Stimulated activated CD4-positive, alpha-beta T cell treated with anti-CD3 and anti-CD28 coated beads, Interleukin-15, amount 100 ng/mL, for 48 hours (primary cell): Measurements from ENCODE around the gene SYNGAP1.
"Not testable (repeated sequence)": the region's sequence is repeated elsewhere in the genome, so short reads cannot be mapped to it uniquely, and the experiment has no call there.

Experiments used
- DNase-seq, 2 donors: peaks; one replicate each; pipeline ENCODE4 v3.0.0-alpha.2; 2020; ENCODE audit warnings: low read depth in 2 of 2

The SYNGAP1 gene

DNA sequence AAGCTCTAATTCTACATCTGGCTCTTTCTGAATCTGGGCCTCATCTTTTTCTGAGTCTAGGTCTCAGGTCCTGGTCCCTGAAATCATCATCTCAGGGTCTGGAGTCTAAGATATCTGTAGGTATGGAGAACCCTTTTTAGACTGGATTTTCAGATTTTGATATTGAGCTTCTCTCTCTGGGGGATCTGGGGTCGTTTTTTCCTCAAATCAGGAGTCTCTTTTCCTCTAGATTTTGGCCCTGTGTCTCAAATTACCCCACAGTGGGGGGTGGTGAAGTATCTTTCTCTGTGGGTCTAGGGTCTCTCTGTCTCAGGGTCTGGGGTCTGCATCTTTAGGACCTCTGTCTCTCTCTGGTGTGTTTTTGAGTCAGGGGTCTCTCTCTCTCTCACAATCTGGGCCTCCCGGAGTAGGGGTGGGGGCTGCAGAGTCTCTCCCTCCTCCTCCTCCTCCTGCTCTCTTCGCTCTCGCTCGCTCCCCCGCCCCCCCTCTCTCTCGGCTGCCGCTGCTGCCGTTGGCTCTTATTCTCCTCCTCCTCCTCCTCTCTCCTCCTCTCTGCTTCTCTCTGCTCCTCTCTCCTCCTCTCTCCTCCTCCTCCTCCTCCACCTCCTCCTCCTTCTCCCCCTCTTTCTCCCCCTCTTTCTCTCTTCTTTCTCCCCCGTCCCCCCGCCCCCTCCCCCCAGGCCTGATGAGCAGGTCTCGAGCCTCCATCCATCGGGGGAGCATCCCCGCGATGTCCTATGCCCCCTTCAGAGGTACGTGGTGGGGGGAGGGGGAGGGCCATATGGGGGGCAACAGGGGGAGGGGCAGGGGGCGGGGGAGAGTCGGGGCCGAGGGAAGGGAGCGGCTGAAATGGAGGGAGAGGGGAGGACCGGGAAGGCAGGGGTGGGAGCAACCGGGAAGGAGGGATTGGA is at the start of gene SYNGAP1:
SYNGAP1 (plus strand) TSS at position 486 of the 911 bp plus-strand sequence; CDS start at position 686, 200 bp downstream.
- no peak for DNase-seq

DNA sequence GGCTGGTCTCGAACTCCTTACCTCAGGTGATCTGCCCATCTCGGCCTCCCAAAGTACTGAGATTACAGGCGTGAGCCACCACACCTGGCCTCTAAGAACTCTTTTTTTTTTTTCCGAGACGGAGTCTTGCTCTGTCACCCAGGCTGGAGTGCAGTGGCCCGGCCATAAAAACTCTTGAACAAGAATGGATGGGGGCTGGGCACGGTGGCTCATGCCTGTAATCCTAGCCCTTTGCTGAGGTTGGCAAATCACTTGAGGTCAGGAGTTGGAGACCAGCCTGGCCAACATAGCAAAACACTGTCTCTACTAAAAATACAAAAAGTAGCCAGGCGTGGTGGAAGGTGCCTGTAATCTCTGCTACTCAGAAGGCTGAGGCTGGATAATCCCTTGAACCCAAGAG is 48.0 kb upstream of the SYNGAP1 start:
- not testable (repeated sequence) for DNase-seq

DNA sequence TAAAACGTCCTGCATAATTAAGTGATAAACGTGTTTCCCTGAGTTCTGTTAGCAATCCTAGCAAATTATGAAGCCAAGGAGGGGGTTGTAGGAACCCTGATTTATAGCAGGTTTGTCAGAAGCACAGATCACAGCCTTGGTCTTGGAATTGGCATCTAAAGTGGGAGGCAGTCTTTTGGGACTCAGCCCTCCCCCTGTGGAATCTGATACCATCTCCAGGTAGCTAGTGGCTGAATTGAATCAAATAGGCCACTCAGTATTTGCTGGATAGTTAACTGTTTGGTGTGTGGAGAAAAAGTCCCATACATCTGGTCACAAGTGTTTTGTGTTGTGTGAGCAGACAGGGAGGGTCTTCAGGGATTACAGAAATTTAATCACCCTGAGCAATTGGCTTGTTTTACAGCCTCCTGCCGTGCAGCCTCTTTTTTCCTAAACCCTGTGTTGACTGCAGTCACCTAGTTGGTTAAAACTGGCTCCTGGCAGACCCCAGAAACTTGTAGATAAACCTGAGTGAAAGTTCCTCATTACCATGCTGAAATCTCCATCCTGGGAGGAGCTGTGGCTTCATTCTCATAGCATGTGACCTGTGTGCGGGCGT is 47.2 kb upstream of the SYNGAP1 start:
- DNase-seq: no peak

DNA sequence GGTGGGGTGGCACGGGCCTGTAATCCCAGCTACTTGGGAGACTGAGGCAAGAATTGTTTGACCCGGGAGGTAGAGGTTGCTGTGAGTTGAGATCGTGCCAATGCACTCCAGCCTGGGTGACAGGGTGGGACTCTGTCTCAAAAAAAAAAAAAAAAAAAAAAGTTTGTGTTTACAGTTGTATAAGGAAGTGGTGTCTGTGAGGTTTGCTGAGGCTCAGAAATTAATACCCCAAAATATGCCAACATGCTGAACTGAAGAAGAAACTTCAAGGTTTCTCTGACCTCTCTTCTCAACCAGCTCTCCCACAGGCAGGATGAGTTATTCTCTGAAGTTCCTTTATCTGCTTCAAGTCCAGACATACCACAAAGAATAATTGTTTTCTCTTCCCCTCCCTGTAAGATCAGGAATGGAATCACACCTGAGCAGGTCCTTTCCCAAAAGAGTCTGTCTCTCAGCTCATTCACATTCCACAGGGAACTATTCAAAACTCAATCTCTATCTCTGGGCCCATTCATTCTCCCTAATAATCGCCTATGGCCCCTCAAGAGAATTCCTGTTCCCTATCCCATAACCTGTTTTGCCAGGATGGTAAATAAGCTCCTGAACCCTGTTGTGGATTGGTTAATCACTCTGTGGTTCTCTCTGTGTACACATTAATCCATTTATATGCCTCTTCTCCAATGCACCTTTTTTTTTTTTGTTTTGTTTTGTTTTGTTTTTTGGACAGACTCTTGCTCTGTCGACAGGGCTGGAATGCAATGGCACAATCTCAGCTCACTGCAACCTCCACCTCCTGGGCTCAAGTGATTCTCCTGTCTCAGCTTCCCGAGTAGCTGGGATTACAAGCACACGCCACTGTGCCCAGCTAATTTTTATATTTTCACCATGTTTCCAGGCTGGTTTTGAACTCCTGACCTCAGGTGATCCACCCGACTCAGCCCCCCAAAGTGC is 45.6 kb upstream of the SYNGAP1 start:
- DNase-seq: no peak

DNA sequence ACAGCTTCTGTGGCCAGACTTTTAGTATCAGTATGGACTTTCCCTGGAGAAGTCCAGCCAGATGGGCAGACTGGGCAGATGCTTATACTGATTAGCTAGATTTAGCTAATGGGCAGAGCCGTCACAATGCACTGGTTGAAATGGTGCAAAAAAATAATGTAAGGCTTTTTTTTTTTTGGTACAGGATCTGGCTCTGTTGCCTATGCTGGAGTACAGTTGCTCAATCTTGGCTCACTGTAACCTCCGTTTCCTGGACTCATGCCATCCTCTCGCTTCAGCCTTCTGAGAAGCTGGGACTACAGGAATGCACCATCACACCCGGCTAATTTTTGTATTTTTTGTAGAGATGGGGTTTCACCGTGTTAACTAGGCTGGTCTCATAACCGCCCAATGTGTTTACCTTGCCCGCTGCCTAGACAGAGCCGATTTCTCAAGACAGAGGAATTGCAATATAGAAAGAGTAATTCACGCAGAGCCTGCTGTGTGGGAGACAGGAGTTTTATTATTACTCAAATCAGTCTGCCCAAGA is 44.7 kb upstream of the SYNGAP1 start:
- DNase-seq: no peak

DNA sequence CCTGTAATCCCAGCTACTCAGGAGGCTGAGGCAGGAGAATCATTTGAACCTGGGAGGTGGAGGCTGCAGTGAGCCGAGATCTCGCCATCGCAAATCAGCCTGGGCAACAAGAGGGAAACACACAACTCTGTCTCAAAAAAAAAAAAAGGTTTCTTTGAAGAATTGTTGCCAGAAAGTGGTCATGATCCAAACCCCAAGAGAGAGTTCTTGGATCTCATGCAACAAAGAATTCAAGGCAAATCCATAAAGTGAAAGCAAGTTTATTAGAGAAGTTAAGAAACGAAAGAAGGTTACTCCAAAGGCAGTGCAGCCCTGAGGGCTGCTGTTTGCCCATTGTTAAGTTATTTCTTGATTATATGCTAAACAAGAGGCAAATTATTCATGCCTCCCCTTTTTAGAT is 42.7 kb upstream of the SYNGAP1 start:
- DNase-seq: no peak

DNA sequence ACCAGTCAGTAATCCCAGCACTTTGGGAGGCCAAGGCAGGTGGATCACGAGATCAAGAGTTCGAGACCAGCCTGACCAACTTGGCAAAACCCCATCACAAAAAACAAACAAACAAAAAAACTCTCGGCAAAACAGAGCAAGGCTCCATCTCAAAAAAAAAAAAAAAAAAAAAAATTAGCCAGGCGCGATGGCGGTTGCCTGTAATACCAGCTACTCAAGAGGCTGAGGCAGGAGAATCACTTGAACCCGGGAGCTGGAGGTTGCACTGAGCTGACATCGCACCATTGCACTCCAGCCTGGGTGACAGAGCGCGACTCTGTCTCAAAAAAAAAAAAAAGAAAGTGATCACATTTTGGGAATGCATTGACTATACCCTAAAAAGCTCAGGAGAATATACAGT is 40.7 kb upstream of the SYNGAP1 start:
- DNase-seq: not testable (repeated sequence)

DNA sequence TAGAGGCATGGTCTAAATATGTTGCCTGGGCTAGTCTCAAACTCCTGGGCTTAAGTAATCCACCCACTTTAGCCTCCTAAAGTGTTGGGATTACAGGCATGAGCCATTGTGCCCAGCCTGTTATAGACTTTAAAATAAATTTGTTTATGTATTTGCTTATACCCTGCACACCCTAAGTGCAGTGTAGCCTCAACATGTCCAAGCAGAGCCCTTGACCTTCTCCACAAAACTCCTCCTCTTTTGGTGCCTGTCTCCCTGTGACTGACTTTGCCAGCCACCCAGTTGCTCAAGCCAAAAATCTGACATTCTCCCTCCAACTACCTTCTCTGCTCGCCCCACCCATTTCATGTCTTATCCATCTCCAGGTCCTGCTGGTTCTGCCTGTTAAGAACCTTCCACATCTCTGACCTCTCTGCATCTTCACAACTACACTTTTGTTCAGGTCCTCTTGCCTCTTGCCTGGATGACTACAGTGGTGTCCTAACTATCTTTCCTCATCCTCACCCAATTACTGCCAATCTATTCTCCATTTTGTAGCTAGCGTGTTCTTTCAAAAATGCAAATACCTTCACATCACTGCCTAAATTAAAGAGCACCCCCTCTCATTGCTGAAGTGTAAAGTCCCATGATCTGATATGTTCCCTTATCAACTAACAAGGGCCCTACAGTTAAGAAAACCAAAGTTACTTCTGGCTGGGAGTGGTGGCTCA is 39.4 kb upstream of the SYNGAP1 start:
- DNase-seq: no peak

DNA sequence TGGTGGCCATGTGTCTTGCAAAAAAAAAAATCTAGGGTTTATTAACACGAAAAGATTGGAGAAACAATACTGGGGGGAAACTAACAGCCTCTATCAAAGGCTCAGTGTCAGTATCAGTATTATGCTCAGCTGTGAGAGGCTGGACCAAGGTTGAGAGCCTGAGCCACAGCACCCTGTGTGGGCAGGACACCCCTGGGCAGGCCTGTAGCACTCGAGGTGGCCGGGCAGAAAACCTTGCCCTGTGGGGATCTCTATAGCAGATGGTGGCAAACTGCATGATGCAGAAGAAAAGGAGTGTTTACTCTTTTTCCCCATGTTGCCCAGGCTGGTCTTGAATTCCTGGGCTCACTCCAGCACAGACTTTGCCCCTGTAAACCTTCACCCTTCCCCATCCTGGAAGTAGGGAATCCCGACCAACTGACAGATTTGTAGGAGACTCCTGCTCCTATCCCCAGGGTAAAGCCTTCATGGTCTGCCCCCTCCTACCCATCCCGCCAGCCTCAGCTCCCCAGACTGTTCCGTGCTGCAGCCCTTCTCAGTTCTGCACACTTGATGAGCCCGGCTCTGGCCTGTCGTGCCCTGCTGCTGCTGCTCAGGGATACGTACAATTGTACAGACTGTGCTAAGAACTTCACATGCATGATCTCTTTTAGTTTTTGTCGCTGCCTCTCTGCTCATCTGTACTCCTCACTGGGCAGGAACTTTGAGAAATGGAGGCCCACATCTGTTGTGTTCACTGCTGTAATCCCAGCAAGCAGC is 36.3 kb upstream of the SYNGAP1 start:
- DNase-seq: no peak

DNA sequence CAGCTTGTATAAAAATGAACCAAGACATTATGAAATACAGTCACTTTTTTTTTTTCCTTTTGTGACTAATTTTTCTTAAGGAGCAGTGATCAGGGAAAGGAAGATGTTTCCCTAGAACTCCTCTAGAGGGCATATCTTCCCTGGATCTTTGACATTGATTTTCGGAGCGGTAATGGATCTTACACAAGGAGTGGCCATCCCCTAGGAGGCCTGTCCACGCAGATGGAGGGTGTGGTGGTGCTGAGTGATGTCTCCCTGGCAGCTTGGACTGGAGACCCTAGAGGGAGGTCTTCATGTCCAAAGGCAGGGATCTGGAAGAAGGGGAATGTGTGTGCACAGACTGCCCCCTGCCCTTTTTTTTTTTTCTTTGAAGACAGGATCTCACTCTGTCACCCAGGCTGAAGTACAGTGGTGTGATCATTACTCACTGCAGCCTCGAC is 35.3 kb upstream of the SYNGAP1 start:
- DNase-seq: no peak

DNA sequence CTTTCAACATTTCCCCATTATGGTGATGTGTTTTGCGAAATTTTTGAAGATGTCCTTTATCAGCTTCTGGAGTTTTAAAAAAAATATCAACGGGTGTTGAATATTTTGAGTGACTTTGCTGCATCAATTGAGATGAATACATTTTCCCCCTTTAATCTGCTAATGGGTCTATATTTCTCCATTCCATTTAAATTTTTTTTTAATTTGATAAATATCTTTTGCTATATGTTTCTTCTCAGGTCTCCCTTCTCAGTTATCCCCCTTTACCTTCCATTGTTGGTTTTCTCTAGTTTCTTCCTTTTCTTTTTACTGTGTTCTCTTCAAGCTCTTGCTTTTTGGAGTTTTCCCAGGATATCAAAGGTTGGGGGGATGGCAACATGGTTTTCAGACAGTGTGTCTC is 29.7 kb upstream of the SYNGAP1 start:
- no peak for DNase-seq

DNA sequence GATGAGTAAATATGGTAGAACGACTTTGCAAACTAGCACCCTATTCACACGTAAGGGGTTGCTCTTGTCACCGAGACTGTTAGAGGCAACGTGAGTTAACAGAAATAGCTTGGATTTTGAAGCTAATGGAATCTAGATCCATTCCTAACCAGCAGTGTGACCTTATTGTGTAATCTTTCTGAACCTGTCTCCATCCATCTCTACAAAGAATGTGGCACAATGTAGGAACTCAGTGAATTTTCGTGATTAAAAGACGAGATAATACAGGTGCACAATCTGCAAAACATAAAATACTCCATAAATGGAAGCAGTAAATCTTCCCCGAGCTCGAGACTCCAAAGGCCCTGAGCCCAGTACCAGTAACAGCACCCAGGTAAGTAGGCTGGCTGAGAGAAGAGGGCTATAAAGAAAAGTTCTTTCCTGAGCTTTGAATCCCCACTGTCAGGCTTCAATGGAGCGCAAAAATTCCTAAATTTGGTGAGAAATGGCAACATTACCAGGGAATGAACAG is 29.0 kb upstream of the SYNGAP1 start:
- DNase-seq: no peak

DNA sequence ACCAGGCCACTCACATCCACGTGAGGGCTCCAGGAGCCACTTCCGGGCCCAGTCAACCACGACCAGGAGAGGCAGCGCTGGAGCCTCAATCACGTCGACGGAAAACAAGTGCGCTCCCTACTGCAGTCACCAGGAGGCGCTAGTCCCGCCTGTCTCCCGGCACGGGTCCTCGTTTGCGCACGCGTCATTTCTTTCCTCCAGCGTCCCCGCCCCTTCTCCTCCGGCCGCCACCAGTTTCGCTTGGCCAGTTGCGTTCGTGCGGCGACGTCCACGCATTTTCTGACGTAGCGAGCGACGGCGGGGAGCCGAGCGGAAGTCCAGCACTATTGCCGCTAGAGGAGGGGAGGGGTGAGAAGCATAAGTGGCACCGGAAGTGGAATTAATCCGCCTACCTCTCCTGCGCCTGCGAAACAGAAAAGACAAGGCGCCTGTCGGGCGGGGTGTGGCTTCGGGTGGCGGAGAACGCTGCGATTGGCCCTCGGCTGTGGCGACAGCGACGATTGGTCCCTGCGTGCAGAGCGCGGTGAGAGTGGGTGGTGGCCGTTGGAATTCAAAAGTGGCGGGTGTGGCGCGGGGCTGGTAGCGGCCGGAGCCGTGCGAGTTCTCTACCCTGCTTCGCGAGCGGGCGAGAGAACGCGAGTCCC is 28.5 kb upstream of the SYNGAP1 start, which contains the start of gene KIFC1:
KIFC1 (plus strand) TSS at position 546 of the 644 bp plus-strand sequence. CDS start 163 bp downstream, outside the sequence.
- peak; percentile 98 to 99 for DNase-seq

DNA sequence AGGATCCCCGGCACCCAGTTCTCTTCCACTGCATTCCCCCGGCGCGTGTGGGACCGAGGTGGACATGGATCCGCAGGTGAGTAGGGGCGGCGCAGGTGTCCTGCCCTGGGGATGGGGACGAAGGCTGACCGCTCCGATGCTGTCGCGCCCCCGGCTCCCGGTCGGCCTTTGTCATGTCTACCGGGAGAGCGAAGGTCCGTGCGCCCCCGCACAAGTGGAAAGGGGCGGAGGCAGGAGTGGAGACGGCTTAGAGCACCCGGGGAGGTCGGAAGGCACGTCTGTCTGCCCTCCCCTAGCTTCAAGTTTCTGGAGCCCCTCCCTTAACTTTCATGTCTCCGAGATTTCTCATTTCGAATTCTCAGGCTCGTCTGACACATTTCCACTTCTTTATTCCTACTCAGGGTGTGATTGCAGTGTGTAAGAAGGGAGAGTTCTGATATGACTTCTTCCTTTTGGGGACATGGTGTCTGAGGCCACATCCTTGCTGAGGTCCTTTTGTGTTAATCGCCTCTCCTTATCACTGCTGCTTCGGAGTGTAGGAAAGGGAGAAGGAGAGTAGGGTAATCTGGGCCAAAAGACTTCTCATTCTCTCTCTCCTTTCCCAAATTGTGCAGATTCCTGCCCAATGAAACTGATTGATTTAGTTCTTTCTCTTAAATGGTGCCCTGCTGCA is 27.8 kb upstream of the SYNGAP1 start:
- peak; percentile 49 to 59 for DNase-seq

DNA sequence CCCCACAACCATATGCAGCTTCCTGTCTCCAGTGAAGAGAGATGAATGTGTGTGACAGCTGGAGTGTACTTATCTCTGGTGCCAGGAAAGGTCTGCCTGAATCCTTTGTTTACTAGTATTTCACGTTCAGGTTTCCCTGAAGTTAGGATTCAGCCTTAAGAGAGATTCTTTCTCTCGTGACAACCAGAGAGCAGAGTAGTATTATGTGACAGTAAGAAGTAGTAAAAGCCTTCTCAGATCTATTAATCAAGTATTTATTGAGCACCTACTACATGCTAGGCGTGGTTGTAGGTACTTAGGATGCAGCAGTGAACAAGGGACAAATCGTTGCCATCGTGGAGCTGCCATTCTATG is 27.3 kb upstream of the SYNGAP1 start:
- DNase-seq: no peak

DNA sequence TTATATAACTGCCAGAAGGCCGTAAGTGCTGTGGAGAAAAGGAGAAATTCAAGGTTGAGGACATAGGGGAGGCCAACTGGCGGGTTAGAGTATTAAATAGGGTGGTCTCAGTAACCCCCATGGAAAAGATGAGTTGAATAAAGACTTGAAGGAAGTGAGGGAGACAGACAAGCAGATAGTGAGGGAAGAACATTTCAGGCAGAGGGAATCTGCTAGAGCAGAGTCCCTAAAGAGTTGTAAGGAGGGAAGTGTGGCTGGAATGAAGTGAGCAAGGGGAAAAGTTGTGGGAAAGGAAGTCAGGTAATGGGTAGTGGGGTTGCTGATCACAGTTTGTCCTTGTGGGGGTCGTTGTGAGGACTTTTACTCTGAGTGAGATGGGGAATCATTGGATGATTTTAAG is 26.9 kb upstream of the SYNGAP1 start:
- no peak for DNase-seq

DNA sequence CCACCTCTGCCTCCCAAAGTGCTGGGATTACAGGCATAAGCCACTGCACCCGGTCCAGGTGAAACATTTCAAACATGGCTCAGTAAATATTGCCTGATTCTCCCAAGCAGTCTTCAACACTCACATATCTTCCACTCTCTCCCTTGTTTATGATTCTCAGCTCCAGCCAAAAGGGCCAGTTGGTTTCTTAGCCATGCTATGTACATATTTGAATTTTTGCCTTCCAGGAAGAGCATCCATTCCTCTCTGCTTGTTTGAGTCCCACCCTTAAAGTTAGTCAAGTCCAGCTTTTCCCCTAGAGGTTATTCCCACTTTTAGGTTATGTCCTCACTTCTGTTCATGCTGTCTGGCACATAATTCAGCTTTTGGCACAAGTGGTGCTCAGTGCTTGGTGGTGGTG is 22.3 kb upstream of the SYNGAP1 start:
- no peak for DNase-seq

DNA sequence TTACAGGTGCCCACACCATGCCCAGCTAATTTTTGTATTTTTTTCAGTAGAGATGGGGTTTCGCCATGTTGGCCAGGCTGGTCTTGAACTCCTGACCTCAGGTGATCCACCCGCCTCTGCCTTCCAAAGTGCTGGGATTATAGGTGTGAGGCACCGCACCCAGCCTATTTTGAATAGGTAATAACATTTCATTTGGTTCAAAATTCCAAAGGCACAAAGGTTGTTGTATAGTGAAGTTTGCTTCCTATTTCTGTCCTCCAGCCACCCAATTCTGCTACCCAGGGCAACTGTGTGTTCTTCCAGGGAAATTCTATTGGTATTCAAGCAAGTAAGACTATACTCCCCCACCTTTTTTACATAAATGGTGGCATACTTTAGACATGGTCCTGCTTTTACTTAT is 21.3 kb upstream of the SYNGAP1 start:
- DNase-seq: not testable (repeated sequence)

DNA sequence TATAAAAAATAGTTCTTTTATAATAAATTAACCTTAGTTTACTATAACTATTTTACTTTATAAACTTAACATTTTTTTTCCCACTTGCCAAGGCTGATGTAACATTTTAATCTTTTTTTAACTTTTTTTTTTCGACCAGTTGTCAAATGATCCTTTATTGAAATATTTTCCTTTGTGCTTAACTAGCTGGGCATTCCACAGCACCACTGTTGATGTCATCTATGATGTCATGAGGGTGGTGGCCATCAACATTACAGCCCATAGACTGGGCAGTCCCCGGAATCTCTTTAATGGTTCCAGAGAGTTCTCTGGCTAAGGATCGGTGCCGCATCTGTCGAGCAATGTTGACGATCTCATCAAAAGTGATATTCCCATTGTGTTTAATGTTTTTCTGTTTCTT is 20.0 kb upstream of the SYNGAP1 start:
- not testable (repeated sequence) for DNase-seq
